GM18951 (cell line): ENCODE results near the gene ENDOU.
A peak's percentile ranks its signal among the peaks of the same experiment; 100 is the strongest.

Experiments used
- POLR2A ChIP-seq: IDR thresholded peaks from 4 replicates; pipeline ENCODE4 v1.6.1; 2011; ENCODE audit warnings: mild to moderate bottlenecking; ENCODE audit not compliant: insufficient read length, insufficient read depth; ENCODE audit errors: extremely low read depth
- in situ Hi-C: fragments of 300-500 bp; cut with MboI; formaldehyde crosslinking; loops from one replicate; pipeline ENCODE4 v1.12.0; 2022; ENCODE audit warnings: low sequenced_read_pairs, mixed read lengths, inconsistent platforms; ENCODE audit not compliant: unreplicated experiment

ENDOU gene

GRCh38 chr12:47766502-47767215, 41.4 kb upstream of the ENDOU start:
- in situ Hi-C loops, result no loop called here
- no peak for TF ChIP-seq POLR2A

- no peak for TF ChIP-seq POLR2A
- in situ Hi-C loops, result no loop called here
These were observed 38.4 kb upstream of the ENDOU start for GRCh38 chr12:47763481-47764346.

- in situ Hi-C loops, result no loop called here
- no peak for TF ChIP-seq POLR2A
These were observed 37.7 kb upstream of the ENDOU start for GRCh38 chr12:47762850-47763465.

- no peak for TF ChIP-seq POLR2A
- in situ Hi-C loops, result no loop called here
These were observed 33.8 kb upstream of the ENDOU start, which contains the start of gene RAPGEF3 for GRCh38 chr12:47758834-47759690. Gene RAPGEF3 (minus strand): TSS chr12:47758880. CDS start chr12:47758556, 324 bp downstream.

- TF ChIP-seq POLR2A, result no peak
- in situ Hi-C loops, result no loop called here
These were observed 33.2 kb upstream of the ENDOU start for GRCh38 chr12:47758584-47758833.

- in situ Hi-C loops, result no loop called here
- no peak for TF ChIP-seq POLR2A
These were observed 32.7 kb upstream of the ENDOU start for GRCh38 chr12:47757840-47758583.

GRCh38 chr12:47757364-47757839, 32.1 kb upstream of the ENDOU start:
- in situ Hi-C loops, result no loop called here
- TF ChIP-seq POLR2A, result no peak

GRCh38 chr12:47755655-47756562, 30.6 kb upstream of the ENDOU start:
- in situ Hi-C loops, result no loop called here
- no peak for TF ChIP-seq POLR2A

- peak; percentile 18 for TF ChIP-seq POLR2A
- in situ Hi-C loops, result no loop called here
These were observed 29.6 kb upstream of the ENDOU start for GRCh38 chr12:47754881-47755280.

- TF ChIP-seq POLR2A, result no peak
- in situ Hi-C loops, result no loop called here
These were observed 28.8 kb upstream of the ENDOU start for GRCh38 chr12:47754126-47754525.
